Skeletal muscle cell (primary cell): ENCODE results near the gene FHIT.

Experiments
- DNase-seq: peaks from one replicate; pipeline ENCODE4 v3.0.0-alpha.2; 2010; ENCODE audit warnings: low read depth
- H3K4me3 ChIP-seq: 2 replicates; pipeline ENCODE4 v1.5.1; 2011; ENCODE audit warnings: low read depth, mild to moderate bottlenecking, control low read depth, low read length, moderate library complexity

FHIT gene

DNA sequence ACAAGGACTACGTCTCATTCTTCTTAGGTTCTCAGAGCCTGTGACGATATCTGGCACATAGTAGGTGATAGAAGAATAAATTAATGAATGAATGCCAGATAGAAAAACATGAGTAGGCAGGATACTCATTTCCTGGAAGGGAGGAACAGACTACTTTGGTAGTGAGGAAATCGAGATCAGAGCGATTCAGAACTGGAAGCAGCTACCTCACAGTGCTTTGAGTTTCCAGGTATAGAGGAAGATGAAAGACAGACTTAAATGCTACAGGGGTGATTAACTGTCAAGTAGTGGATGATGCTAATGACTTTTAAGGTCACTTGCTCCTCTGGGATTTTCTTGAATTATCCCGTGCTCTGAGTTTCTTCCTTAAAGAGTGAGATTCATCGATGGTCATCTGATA, 1249.9 kb downstream of the FHIT start:
- DNase-seq = no peak
- no peak overlapping the region for H3K4me3 ChIP-seq

DNA sequence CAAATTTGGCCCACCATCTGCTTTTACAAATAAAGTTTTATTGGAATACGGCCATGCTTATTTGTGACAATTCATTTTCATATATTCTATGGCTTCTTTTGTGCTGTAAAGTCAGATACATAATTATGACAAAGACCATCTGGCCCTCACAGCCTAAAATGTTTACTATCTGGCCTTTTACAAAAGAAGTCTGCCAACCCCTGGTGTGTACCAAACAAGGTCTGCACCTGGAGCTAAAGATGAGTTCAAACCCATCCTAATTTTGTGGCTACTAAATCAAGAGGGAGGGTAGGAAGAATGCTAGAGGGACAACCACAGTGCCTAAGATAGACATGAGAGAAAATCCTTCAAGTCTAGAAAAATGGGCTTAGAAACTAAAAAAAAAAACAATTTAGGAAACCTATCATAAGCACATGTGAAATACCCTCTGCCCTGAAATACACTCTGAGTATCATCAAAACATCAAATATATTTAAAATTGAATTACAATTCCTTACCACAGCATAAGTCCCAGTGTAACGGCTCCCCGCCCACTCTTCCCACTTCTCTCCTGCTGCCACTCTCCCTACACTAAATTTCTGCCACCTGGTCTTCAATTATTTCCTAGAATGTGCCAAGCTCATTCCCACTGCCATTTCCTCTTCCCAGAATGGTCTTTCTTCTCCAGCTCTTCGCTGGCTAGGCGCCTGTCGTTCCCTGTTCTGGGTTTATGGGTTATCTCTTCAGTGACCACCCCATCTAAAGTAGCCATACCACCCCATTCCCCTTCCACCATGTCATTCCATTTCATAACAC, 1250.7 kb downstream of the FHIT start:
- no peak overlapping the region for H3K4me3 ChIP-seq
- DNase-seq = no peak

DNA sequence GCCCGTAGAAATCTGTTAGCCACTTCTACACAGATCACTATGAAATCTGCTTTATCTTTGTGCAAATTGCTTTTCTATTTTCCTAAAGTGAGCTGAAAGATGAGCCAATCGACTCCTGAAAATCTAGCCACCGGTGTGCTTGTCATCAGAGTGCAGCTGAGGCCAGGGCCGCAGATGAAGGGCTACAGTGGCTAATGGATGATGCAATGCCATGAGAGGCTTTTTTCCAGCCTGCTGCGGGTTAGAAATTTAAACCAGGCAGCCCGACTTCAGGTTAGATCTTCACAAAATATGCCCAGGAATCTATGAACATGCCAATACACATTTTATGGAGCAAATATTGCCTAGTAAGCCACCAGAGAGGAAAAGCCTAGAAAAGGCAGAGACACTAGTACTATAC, 1253.2 kb downstream of the FHIT start:
- no peak for DNase-seq
- H3K4me3 ChIP-seq = no peak overlapping the region

DNA sequence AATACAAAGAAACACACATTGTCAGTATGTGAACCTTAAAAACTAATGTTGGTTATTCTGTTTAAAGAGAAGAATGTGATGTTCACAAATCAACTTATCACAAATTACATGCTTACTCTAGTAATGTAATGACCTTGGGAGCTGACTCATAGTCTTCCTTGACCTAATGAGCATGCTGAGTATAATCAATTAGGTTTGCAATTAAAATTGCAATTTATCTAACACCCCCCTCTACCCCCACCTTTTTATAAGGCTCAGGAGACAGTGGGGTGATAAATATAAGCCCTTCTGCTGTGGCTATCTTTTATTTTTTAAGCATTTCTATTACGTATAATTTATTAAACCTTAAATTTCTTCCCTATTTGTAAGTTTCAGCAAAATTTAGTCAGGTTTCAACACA, 1253.7 kb downstream of the FHIT start:
- H3K4me3 ChIP-seq = no peak overlapping the region
- no peak for DNase-seq

DNA sequence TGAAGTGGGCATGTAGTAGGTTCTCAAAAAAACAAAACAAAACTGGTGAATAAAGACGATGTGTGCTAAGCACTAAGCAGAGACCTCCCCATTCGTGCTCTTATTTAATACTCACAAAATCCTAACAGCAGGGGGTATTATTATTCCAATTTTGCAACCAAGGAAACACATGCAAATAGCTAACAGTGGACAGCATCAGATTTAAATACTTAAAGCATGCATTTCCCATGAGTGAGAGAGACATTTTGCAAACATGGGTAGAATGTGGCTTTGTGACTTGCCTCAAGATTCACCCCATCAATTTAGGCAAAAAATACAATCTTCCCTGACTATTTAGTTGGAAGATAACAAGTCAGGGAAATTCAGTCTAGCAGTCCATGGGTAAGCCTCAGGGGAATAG, 1255.2 kb downstream of the FHIT start:
- H3K4me3 ChIP-seq = no peak overlapping the region
- no peak for DNase-seq

DNA sequence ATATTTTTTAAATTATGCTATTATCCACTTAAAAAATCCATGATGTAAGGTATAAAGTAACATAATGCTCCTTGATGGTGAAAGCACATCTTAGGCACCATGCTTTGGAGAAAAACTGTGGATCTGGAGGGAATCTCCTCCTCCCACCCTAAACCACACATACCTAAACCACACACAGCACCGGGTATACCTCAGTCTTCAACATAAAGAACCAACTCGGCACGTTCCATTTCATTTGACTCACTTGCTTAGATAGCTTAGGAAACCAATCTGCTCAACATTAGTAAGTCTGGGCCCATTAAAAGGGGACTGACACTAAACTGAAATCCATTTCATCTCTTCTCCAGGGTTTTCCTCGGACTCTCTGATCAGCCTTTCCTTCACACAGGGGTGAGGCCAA, 1255.7 kb downstream of the FHIT start:
- no peak for DNase-seq

DNA sequence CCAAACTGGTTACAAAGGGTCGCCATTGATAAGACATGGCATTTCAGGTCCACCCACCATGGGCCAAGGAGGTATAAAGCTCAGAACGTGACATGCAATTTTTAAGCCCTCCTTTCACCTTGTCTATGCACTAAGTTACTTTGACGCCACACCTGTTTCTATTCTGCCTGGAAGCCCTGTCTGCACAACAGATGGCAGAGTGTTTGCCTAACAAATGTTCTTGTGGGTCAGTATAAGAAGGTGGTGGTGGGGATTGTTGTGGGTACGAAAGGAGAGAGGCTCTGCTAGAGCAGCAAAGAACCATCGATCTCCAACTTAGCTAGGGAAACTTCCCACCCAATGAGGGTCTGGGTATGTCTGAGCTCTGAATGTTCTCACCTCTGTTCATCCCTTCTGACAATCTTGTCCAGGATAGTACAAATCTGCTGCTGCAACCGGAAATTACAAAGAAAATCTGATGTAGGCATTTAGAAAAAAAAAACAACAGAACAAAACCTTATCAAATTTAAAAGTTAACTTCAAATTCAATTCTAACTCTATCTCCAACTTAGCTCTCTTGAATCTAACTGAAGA, 1256.4 kb downstream of the FHIT start:
- no peak overlapping the region for H3K4me3 ChIP-seq
- no peak for DNase-seq

More for the DNA sequence above, 1255.7 kb downstream of the FHIT start:
- no peak overlapping the region for H3K4me3 ChIP-seq

DNA sequence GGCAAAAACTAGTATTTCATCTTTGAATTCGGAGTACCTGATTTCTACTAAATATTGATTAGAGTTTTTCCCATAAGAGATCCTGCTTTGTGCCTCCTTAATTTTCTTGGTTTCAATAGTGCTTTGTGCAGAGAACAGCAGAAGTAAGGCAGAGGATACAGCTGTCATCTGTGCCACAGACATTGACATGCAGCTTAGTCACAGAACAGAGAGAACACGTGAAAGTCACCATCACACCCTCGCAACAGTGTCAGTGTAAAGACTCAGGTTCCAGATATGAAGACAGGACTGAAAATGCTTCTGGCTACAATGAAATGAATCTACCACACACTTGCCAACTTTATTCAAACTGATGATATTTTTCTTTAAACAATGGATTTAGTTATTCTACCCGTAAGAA, 1258.7 kb downstream of the FHIT start:
- no peak for DNase-seq
- H3K4me3 ChIP-seq = no peak overlapping the region

DNA sequence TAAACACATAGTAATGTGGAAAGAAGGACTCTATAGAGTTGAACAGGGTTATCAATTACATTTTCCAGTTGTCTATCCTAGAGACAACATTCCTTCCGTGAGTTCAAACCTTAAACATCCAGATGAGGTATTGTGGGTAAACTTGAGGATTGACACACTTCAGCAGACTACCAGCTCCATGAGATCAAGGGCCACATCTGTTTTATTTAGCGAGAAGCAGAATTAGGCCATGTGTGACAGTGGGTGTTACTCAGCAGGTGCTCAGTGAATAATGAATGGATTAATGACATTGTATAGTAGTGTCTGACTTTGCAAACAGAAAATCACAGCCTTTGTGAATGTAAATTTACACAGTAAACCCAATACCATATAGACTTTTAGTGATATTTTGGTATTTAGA, 1260.3 kb downstream of the FHIT start:
- no peak for DNase-seq
- no peak overlapping the region for H3K4me3 ChIP-seq

DNA sequence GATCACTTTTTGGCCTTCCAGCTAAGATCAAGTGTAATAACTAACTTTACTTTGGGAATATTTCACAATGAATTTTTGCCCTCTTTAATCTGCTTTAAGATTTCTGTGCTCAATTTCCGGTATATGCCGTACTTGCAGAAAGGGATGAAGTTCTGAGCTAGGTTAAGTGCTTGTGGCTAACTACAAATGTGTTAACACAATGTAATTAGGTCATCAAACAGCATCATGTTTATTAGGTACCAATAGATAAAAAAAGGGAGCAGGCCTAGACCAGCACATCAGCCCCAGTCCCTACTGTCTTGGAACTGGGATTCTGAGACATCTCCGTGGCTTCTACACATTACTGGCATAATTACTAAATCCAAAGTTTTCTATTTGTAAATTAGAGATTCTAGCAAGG, 1268.7 kb downstream of the FHIT start:
- DNase-seq = no peak
- no peak overlapping the region for H3K4me3 ChIP-seq

DNA sequence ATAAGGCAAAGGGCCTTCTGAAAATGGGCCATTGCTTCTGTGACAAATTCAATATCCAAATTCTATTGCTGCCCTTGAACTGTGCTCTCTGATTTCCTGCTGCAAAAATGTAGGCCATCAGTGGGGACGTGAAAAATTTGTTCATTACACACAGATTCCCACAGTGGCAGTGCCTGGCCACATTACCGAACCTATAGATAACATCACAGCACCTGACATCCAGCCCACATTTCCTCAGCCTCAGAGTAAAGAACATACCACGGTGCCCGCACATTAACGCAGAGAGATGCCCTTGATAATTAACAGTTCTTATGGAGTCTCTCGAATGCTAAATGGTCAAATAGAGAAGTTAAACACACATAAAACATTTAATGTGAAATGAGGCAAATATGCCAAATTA, 1269.9 kb downstream of the FHIT start:
- H3K4me3 ChIP-seq = no peak overlapping the region
- DNase-seq = no peak

DNA sequence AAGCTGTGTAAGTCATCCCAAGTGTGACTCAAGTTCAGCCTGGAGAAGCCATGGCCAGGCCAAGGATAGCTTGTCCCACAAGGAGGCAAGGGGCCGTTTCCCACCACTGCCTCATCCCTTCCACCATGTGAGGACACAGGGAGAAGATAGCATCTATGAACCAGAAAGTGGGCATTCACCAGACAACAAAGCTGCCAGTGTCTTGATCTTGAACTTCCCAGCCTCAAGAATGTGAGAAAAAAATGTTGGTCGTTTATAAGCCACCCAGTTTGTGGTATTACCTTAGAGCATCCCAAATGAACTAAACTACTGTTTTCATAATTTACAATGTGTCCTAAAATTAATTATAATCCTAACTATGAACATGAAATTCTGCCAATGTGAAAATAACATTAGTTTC, 1270.7 kb downstream of the FHIT start:
- no peak for DNase-seq

DNA sequence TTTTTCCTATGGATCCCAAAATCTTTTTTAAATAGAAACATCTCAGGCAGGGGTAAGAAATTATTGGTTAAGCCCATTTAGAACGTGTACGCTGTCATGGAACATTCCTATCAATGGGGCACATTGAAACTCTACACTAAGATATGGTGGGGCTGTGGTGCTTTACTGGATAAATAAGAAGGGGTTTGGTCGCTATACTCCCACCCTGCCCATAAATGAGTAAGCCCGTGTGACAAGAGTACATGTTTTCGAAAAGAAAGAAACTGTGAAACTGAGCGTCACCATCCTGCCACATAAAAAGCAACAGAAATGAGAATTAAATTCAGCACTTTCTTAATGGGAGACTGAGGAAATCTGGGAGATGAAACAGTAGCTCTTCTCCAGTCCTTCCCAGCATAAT, 1271.7 kb downstream of the FHIT start:
- H3K4me3 ChIP-seq = no peak overlapping the region
- DNase-seq = no peak

More for the DNA sequence above, 1270.7 kb downstream of the FHIT start:
- no peak overlapping the region for H3K4me3 ChIP-seq

DNA sequence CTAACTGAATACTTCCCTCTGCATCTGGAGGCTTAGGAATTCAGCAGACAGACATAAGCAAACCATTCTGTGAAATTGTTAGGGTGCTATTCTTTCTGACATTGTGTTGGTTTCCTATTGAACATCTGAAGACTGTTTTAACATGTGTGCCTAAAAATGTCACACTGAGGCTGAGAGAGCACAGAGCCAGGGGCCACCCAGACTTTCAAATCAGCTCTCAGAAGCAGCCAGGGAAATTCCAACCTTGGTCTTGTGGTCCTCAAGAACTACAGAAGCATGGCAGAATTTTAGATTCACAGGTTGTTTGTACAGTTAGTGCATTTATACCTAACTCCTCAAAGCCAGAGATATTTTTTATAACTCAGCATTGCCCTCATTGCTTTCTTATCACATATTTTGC, 1272.3 kb downstream of the FHIT start:
- no peak overlapping the region for H3K4me3 ChIP-seq
- no peak for DNase-seq

DNA sequence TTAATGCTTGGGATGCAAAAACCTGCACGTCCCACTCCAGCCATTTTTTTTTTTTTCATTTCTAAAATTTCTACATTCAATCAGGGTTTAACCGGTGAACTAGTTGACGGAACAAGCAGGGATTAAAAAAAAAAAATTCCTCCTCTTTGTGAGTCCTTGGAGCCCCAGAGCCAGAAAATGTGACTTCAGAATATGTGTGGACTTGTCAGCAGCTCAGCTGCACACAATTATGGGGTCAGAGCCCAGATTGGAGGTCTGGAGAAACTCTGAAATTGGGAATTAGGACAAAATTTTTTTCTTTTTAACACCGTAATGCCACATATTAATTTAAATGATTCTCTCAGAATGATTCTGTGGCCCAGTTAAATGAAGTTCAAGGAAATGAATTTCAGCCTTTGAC, 1280.5 kb downstream of the FHIT start:
- no peak for DNase-seq

DNA sequence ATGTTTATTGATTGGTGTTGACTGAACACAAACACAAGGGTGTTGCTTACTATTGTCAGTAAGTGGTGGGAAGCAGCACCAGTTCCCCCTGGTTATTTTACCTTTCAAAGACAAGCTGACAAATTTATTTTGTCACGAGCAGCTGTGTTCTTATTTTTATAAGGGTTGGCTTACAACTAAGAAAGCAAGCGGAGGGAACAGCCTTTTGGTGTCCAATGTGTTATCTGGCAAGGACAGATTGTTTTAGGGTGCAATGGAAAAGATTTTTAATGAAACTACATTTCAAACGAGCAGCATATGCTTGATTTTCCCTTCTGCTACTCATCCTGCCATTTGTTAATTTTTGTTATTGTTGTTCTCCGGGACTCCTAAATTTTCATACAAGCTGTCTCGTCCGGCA, 1280.9 kb downstream of the FHIT start:
- DNase-seq = no peak
- H3K4me3 ChIP-seq = no peak overlapping the region

More for the DNA sequence above, 1280.5 kb downstream of the FHIT start:
- no peak overlapping the region for H3K4me3 ChIP-seq

DNA sequence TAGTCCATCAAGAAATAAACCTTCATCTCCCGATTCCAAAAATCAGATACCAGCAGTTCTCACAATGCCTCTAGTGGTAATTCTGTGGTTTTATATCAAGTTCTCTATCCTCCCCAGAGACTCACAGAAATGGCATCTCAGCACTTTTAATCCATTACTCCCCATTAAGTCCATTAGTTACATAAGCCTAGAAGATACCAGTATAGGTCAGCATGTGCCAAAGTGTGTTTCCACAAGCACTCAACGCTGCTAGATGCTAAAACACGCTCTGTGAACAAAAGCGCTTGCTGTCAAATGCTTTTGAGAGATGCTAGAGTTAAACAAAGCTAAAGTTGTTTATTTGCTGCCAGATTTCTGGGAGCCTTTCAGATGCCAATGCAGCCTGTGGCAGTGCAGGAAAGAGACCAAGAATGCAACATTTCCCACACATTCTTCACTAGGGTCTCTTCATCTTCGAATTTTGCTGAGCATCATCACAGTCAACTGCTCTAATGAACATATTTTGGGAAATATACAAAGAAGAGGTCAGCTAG, 1282.7 kb downstream of the FHIT start:
- DNase-seq = no peak
- no peak overlapping the region for H3K4me3 ChIP-seq

DNA sequence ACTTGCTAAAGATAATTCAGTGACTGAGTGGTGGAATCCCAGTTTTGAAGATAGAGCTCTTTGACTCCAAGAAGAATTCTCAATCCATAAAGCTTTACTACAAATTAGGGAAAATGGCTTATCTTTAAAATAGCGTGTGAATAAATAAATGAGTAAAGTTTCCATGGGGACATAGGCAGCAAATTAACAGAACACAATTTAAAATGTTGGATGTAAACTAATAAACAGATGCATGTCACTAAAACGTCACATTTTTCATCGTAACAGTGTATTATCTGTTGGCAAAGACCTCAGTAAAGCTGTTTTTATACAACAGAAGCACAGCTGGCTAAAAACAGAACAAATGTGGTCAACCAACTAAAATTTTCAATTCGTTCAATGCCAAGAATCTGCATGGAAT, 1287.6 kb downstream of the FHIT start:
- no peak for DNase-seq
- H3K4me3 ChIP-seq = no peak overlapping the region

DNA sequence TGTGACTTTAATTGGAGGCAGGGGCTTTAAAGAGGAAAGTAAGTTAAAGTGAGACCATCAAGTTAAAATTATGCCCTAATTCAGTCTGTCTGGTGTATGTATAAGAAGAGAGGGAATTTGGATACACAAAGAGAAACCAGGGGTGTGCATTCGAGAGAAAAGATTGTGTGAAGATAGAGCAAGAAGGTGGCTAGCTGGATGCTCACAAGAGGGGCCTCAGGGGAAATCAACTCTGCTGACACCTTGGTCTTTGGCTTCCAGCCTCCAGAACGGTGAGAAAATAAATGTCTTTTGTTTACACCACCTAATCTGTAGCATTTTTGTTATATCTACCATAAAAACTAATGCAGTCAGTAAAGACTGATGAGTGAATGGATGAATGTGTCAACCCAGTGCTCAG, 1294.1 kb downstream of the FHIT start:
- no peak for DNase-seq
- no peak overlapping the region for H3K4me3 ChIP-seq

DNA sequence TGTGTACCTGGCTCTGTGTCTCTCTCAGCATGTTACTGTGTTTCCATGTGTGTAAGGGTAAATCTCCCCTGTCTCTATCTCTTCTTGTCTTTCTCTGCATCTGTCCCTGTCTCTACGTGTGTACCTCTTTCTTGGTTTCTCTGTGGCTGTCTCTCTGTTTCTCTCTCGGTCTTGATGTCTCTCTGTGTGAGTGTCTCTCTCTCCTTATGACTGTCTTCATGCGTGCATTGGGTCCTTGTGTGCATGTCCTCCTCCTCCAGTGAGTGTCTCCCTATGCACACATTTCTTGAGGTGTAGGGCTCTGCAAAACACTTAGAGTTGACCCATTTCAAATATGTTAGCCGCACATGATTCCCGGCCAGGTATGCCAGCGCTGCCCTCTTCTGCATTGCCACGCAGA, 1298.1 kb downstream of the FHIT start:
- DNase-seq = no peak
- no peak overlapping the region for H3K4me3 ChIP-seq

DNA sequence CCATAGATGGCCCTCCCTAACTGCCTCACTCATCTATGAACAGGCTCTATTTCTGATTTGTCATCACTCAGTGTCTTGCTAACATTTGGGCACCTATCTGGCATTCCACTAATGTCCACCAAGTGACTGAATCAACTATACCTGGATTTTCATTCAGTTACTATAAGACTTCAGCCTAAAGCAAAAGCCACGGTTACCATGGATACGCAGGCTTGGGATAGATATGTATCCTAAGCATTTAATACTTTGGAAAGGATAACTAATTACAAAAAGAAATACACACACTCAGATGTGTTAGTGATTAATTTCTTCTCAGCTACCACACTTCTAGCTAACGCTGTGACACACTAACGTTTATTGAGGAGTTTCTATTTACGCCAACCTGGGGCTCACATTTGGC, 1301.9 kb downstream of the FHIT start:
- no peak overlapping the region for H3K4me3 ChIP-seq
- DNase-seq = no peak
